Activated CD4-positive, alpha-beta T cell treated with anti-CD3 and anti-CD28 coated beads, Interleukin-2, amount 10 ng/mL, durations not matched to agents 7 days and 5 days (primary cell): Measurements from ENCODE around the gene EVA1B. TPM values are rescaled to one million over a fixed set of nuclear protein-coding genes. Genes with fewer than 3 reads are reported as not detected.
A peak's percentile ranks its signal among the peaks of the same experiment; 100 is the strongest.

Source experiments
- CTCF ChIA-PET: fragments of 350-600 bp; sonication (Branson Sonifier 250); formaldehyde crosslinking; loops from one replicate; lab custom pipeline; 2021; ENCODE audit warnings: antibody characterized with exemption; lab: Charles Lee
- POLR2A ChIA-PET: fragments of 350-600 bp; sonication (Branson Sonifier 250); formaldehyde crosslinking; loops from one replicate; lab custom pipeline; 2021; ENCODE audit warnings: antibody characterized with exemption; lab: Charles Lee
- DNase-seq: peaks from one replicate; pipeline ENCODE4 v3.0.0-alpha.2; 2020
- H3K27ac Mint-ChIP-seq: one replicate; pipeline ENCODE4 v1.8.0; 2021; ENCODE audit warnings: mild to moderate bottlenecking, moderate library complexity, mixed read lengths
- H3K27me3 Mint-ChIP-seq: one replicate; pipeline ENCODE4 v1.8.0; 2021; ENCODE audit warnings: mixed read lengths
- H3K36me3 Mint-ChIP-seq: one replicate; pipeline ENCODE4 v1.8.0; 2021; ENCODE audit warnings: low read depth, mixed read lengths
- H3K4me1 Mint-ChIP-seq: one replicate; pipeline ENCODE4 v1.8.0; 2021; ENCODE audit warnings: mixed read lengths
- H3K4me3 Mint-ChIP-seq: one replicate; pipeline ENCODE4 v1.8.0; 2021; ENCODE audit warnings: mild to moderate bottlenecking, moderate library complexity, mixed read lengths
- H3K9me3 Mint-ChIP-seq: one replicate; pipeline ENCODE4 v1.8.0; 2021; ENCODE audit warnings: mixed read lengths
- total RNA-seq, 2 experiments: library from RNA; stranded (reverse); gene quantifications; one replicate each; pipeline ENCODE4 v1.2.3, GENCODE V29; 2021

Gene EVA1B
- total RNA-seq, 2 experiments from 2014 or later: 7.3 to 9.3 TPM

- peaks cover 40% of the 10 kb centered on the region for H3K36me3 Mint-ChIP-seq
- H3K4me3 Mint-ChIP-seq: no peak overlapping the region
- H3K9me3 Mint-ChIP-seq: no peaks in the 10 kb centered on the region
- no peak overlapping the region for H3K27ac Mint-ChIP-seq
- ChIA-PET CTCF (interaction anchor here (7.4 kb wide), 1 partner anchor 13 kb away, joined by 42 read pairs; no protein-coding TSS in a partner anchor), POLR2A (no interaction called here)
- peaks cover 44% of the 10 kb centered on the region for H3K4me1 Mint-ChIP-seq
- no peak for DNase-seq
- H3K27me3 Mint-ChIP-seq: no peaks in the 10 kb centered on the region
Observed at GRCh38 chr1:36354486-36354885, 31.0 kb upstream of the EVA1B start.

GRCh38 chr1:36352910-36353878 lies 29.7 kb upstream of the EVA1B start:
- Mint-ChIP-seq H3K36me3 (peaks cover 35% of the 10 kb centered on the region), H3K27ac (peak overlapping the region; percentile 38), H3K9me3 (no peaks in the 10 kb centered on the region), H3K4me1 (peaks cover 38% of the 10 kb centered on the region), H3K4me3 (no peak overlapping the region), H3K27me3 (no peaks in the 10 kb centered on the region)
- no peak for DNase-seq
- POLR2A ChIA-PET: no interaction called here
- CTCF ChIA-PET: interaction anchor here (1.3 to 7.4 kb wide), 3 partner anchors 7 to 14 kb away, joined by 3 to 42 read pairs (median 15); no protein-coding TSS in a partner anchor

- Mint-ChIP-seq H3K4me3 (no peak overlapping the region), H3K4me1 (peaks cover 37% of the 10 kb centered on the region), H3K36me3 (peaks cover 35% of the 10 kb centered on the region), H3K9me3 (no peaks in the 10 kb centered on the region), H3K27ac (peak overlapping the region; percentile 38), H3K27me3 (no peaks in the 10 kb centered on the region)
- CTCF ChIA-PET: interaction anchor here (0.6 to 7.4 kb wide), 5 partner anchors 8 to 84 kb away, joined by 3 to 42 read pairs (median 3); no protein-coding TSS in a partner anchor
- no peak for DNase-seq
- POLR2A ChIA-PET: no interaction called here
Observed at GRCh38 chr1:36352125-36352909, 28.9 kb upstream of the EVA1B start.

- H3K36me3 Mint-ChIP-seq: peaks cover 38% of the 10 kb centered on the region
- H3K27me3 Mint-ChIP-seq: no peaks in the 10 kb centered on the region
- CTCF ChIA-PET: interaction anchor here (0.6 to 7.4 kb wide), 12 partner anchors 9 to 83 kb away, joined by 3 to 42 read pairs (median 3); partner anchors contain the start of gene EVA1B
- no peaks in the 10 kb centered on the region for H3K9me3 Mint-ChIP-seq
- H3K4me1 Mint-ChIP-seq: peaks cover 37% of the 10 kb centered on the region
- POLR2A ChIA-PET: no interaction called here
- no peak overlapping the region for H3K4me3 Mint-ChIP-seq
- no peak for DNase-seq
- peak overlapping the region; percentile 92 for H3K27ac Mint-ChIP-seq
Observed at GRCh38 chr1:36351227-36351977, 28.0 kb upstream of the EVA1B start.

GRCh38 chr1:36350659-36351226 lies 27.3 kb upstream of the EVA1B start:
- peaks cover 38% of the 10 kb centered on the region for H3K36me3 Mint-ChIP-seq
- H3K4me3 Mint-ChIP-seq: no peak overlapping the region
- no peaks in the 10 kb centered on the region for H3K9me3 Mint-ChIP-seq
- ChIA-PET POLR2A (interaction anchor here (0.9 kb wide), 1 partner anchor 15 kb away, joined by 3 read pairs; no protein-coding TSS in a partner anchor), CTCF (interaction anchor here (1.0 to 7.4 kb wide), 9 partner anchors 9 to 78 kb away, joined by 3 to 42 read pairs (median 3); partner anchors contain the start of gene EVA1B)
- no peaks in the 10 kb centered on the region for H3K27me3 Mint-ChIP-seq
- peaks cover 35% of the 10 kb centered on the region for H3K4me1 Mint-ChIP-seq
- peak overlapping the region; percentile 92 for H3K27ac Mint-ChIP-seq
- peak; percentile 55 for DNase-seq

- POLR2A ChIA-PET: interaction anchor here (0.9 kb wide), 1 partner anchor 16 kb away, joined by 3 read pairs; no protein-coding TSS in a partner anchor
Observed at GRCh38 chr1:36349839-36350238, 26.4 kb upstream of the EVA1B start.

GRCh38 chr1:36349241-36349671 lies 25.8 kb upstream of the EVA1B start:
- Mint-ChIP-seq H3K4me3 (no peak overlapping the region), H3K36me3 (peaks cover 43% of the 10 kb centered on the region), H3K27ac (peak overlapping the region; percentile 69), H3K4me1 (peaks cover 30% of the 10 kb centered on the region), H3K27me3 (no peaks in the 10 kb centered on the region), H3K9me3 (no peaks in the 10 kb centered on the region)
- DNase-seq: no peak
- CTCF ChIA-PET: interaction anchor here (0.5 to 7.4 kb wide), 4 partner anchors 11 to 120 kb away, joined by 3 to 42 read pairs (median 6); no protein-coding TSS in a partner anchor
- POLR2A ChIA-PET: no interaction called here

More at GRCh38 chr1:36349839-36350238, 26.4 kb upstream of the EVA1B start:
- CTCF ChIA-PET: interaction anchor here (1.0 to 7.4 kb wide), 6 partner anchors 10 to 62 kb away, joined by 3 to 42 read pairs (median 4); partner anchors contain the start of gene EVA1B
- Mint-ChIP-seq H3K27ac (peak overlapping the region; percentile 69), H3K9me3 (no peaks in the 10 kb centered on the region), H3K4me1 (peaks cover 35% of the 10 kb centered on the region), H3K4me3 (no peak overlapping the region), H3K27me3 (no peaks in the 10 kb centered on the region), H3K36me3 (peaks cover 40% of the 10 kb centered on the region)
- no peak for DNase-seq

GRCh38 chr1:36346741-36347370 lies 23.4 kb upstream of the EVA1B start:
- CTCF ChIA-PET: interaction anchor here (0.7 kb wide), 1 partner anchor 22 kb away, joined by 3 read pairs; no protein-coding TSS in a partner anchor
- POLR2A ChIA-PET: no interaction called here
- Mint-ChIP-seq H3K27ac (no peak overlapping the region), H3K9me3 (no peaks in the 10 kb centered on the region), H3K27me3 (no peaks in the 10 kb centered on the region), H3K36me3 (peaks cover 32% of the 10 kb centered on the region), H3K4me3 (no peak overlapping the region), H3K4me1 (peaks cover 19% of the 10 kb centered on the region)
- no peak for DNase-seq

GRCh38 chr1:36345353-36345752 lies 21.9 kb upstream of the EVA1B start:
- POLR2A ChIA-PET: no interaction called here
- Mint-ChIP-seq H3K36me3 (peaks cover 32% of the 10 kb centered on the region), H3K9me3 (no peaks in the 10 kb centered on the region)

GRCh38 chr1:36344395-36344680 lies 20.9 kb upstream of the EVA1B start:
- no peak for DNase-seq
- Mint-ChIP-seq H3K27ac (no peak overlapping the region), H3K36me3 (peaks cover 31% of the 10 kb centered on the region), H3K27me3 (no peaks in the 10 kb centered on the region), H3K9me3 (no peaks in the 10 kb centered on the region), H3K4me1 (peaks cover 5% of the 10 kb centered on the region), H3K4me3 (no peak overlapping the region)
- POLR2A ChIA-PET: no interaction called here
- CTCF ChIA-PET: interaction anchor here (0.6 to 2.5 kb wide), 2 partner anchors 20 to 52 kb away, joined by 3 to 14 read pairs; partner anchors contain the start of gene EVA1B

More at GRCh38 chr1:36345353-36345752, 21.9 kb upstream of the EVA1B start:
- Mint-ChIP-seq H3K27ac (no peak overlapping the region), H3K27me3 (no peaks in the 10 kb centered on the region), H3K4me1 (peaks cover 4% of the 10 kb centered on the region), H3K4me3 (no peak overlapping the region)
- CTCF ChIA-PET: interaction anchor here (1.0 to 1.1 kb wide), 2 partner anchors 10 to 11 kb away, joined by 3 read pairs; no protein-coding TSS in a partner anchor
- DNase-seq: no peak
